HepG2 (cell line): ENCODE data around the gene PNPLA8. TPM values are rescaled to one million over a fixed set of nuclear protein-coding genes. Genes with fewer than 3 reads are reported as not detected.

Experiments
- ARHGAP35 ChIP-seq: sonication (generic); formaldehyde crosslinking; IDR thresholded peaks from 2 replicates; pipeline ENCODE4 v1.9.0; 2022; ENCODE audit warnings: mild to moderate bottlenecking, inconsistent platforms, moderate library complexity, missing genetic modification reagents, borderline replicate concordance
- ARID3A ChIP-seq: IDR thresholded peaks from 2 replicates; pipeline ENCODE4 v1.6.1; 2012; ENCODE audit warnings: low read depth, low read length, improper control_type of control experiment
- CAMTA2 ChIP-seq: sonication (generic); formaldehyde crosslinking; IDR thresholded peaks from 2 replicates; pipeline ENCODE4 v1.4.0; 2020; ENCODE audit warnings: mild to moderate bottlenecking, missing genetic modification reagents, borderline replicate concordance
- DBP ChIP-seq: sonication (generic); formaldehyde crosslinking; IDR thresholded peaks from 2 replicates; pipeline ENCODE4 v1.4.0; 2020; ENCODE audit warnings: missing genetic modification reagents; ENCODE audit errors: not compliant biosample characterization
- HDAC6 ChIP-seq: fragments of 200-600 bp; sonication (generic); IDR thresholded peaks from 2 replicates; pipeline ENCODE4 v1.7.0; 2017; ENCODE audit warnings: mild to moderate bottlenecking, antibody characterized with exemption, low read length, low read depth
- JARID2 ChIP-seq: sonication (generic); formaldehyde crosslinking; IDR thresholded peaks from 2 replicates; pipeline ENCODE4 v1.8.1; 2023; ENCODE audit warnings: missing genetic modification reagents, inconsistent platforms; ENCODE audit not compliant: insufficient replicate concordance
- KDM4B ChIP-seq: sonication (generic); formaldehyde crosslinking; IDR thresholded peaks from 2 replicates; pipeline ENCODE4 v1.4.0; 2020; ENCODE audit warnings: missing genetic modification reagents
- SETDB1 ChIP-seq: sonication (generic); formaldehyde crosslinking; IDR thresholded peaks from 2 replicates; pipeline ENCODE4 v1.5.1; 2020; ENCODE audit warnings: missing genetic modification reagents, mild to moderate bottlenecking, borderline replicate concordance
- ZNF558 ChIP-seq: sonication (generic); formaldehyde crosslinking; IDR thresholded peaks from 2 replicates; pipeline ENCODE4 v1.9.0; 2022; ENCODE audit warnings: mild to moderate bottlenecking, missing genetic modification reagents, borderline replicate concordance
- ZNF878 ChIP-seq: sonication (generic); formaldehyde crosslinking; IDR thresholded peaks from 2 replicates; pipeline ENCODE4 v1.8.1; 2023; ENCODE audit warnings: mild to moderate bottlenecking, missing genetic modification reagents, moderate library complexity
- polyA plus RNA-seq, 8 experiments: library from polyadenylated mRNA; depleted of rRNA in 3 of 8; stranded (reverse) in 7 of 8; unstranded in 1 of 8; fragments of >200 nt; fragmentation: Illumina TruSeq in 4 of 8; extraction: Trizol in 4 of 8; gene quantifications; 2 replicates each; pipeline versions ENCODE4 v1.2.1 to v1.2.3, GENCODE V29; 2011 to 2016; ENCODE audit warnings: low read depth in 4 of 8, missing spikeins in 1 of 8, mixed read lengths in 1 of 8; ENCODE audit not compliant: insufficient read depth in 1 of 8
- total RNA-seq, 5 experiments: library from RNA; depleted of rRNA; stranded (reverse); fragments of >200 nt; fragmentation: Illumina TruSeq; extraction: Trizol; gene quantifications; 2 replicates each; pipeline ENCODE4 v1.2.3, GENCODE V29; 2016; ENCODE audit warnings: low read depth in 1 of 5

The PNPLA8 gene
- total and polyA plus RNA-seq, 2 of the 13 experiments (the other 11 are each of a cell fraction or from before 2014, with no cell fraction given) = 6.3 to 11.4 TPM

- TF ChIP-seq DBP = no peak
- peak; percentile 51; the same call in 1 of the 2 replicates for TF ChIP-seq ZNF558 (CRISPR knock-in tag)
- no peak; the same call in 1 of the 2 replicates for TF ChIP-seq ARHGAP35 (CRISPR knock-in tag)
- no peak; the same call in 1 of the 2 replicates for TF ChIP-seq KDM4B (CRISPR knock-in tag)
- peak; percentile 76 for TF ChIP-seq JARID2 (CRISPR knock-in tag)
- no peak for TF ChIP-seq HDAC6
- peak; percentile 77; the same call in 1 of the 2 replicates for TF ChIP-seq ZNF878
- TF ChIP-seq SETDB1 (CRISPR knock-in tag) = no peak
- 0 out of 2 replicates have a peak, but pooled peaks have one; percentile 36 for TF ChIP-seq ARID3A
- TF ChIP-seq CAMTA2 (CRISPR knock-in tag) = no peak
Measured at GRCh38 chr7:108525985-108526767, at the start of gene PNPLA8 (continued).
